RWPE2 (cell line): ENCODE data around the gene RMC1.

ENCODE experiments used
- ATAC-seq: fragments of 200-7000 bp; cut with Tn5 transposase; 3 replicates; pipeline ENCODE4 v1.9.1; 2021; ENCODE audit warnings: low read depth
- DNase-seq: peaks from one replicate; pipeline ENCODE4 v3.0.0-alpha.2; 2020; ENCODE audit warnings: low spot score
- H3K27ac ChIP-seq: fragments of 450-650 bp; 2 replicates; pipeline ENCODE4 v1.5.1; 2017; ENCODE audit warnings: mild to moderate bottlenecking; ENCODE audit not compliant: poor library complexity, severe bottlenecking
- H3K27me3 ChIP-seq: fragments of 250-450 bp; sonication (Bioruptor Pico); 2 replicates; pipeline ENCODE4 v1.5.1; 2021; ENCODE audit warnings: mild to moderate bottlenecking, moderate library complexity; ENCODE audit not compliant: insufficient read depth, poor library complexity, severe bottlenecking
- H3K36me3 ChIP-seq: fragments of 250-450 bp; sonication (Bioruptor Pico); 2 replicates; pipeline ENCODE4 v1.5.1; 2020; ENCODE audit warnings: low read depth, mild to moderate bottlenecking, moderate library complexity
- H3K4me1 ChIP-seq: fragments of 250-450 bp; sonication (Bioruptor Pico); 2 replicates; pipeline ENCODE4 v1.5.1; 2021; ENCODE audit warnings: mild to moderate bottlenecking, moderate library complexity; ENCODE audit not compliant: insufficient read depth, poor library complexity, severe bottlenecking
- H3K4me3 ChIP-seq: fragments of 250-450 bp; sonication (Bioruptor Pico); 2 replicates; pipeline ENCODE4 v1.5.1; 2021; ENCODE audit warnings: mild to moderate bottlenecking, moderate library complexity; ENCODE audit not compliant: severe bottlenecking
- H3K9me3 ChIP-seq: fragments of 250-450 bp; sonication (Bioruptor Pico); 2 replicates; pipeline ENCODE4 v1.5.1; 2021; ENCODE audit warnings: mild to moderate bottlenecking, moderate library complexity; ENCODE audit not compliant: severe bottlenecking
- CTCF ChIP-seq: fragments of 450-650 bp; IDR thresholded peaks from one replicate; pipeline ENCODE4 v1.5.1; 2017; ENCODE audit warnings: mild to moderate bottlenecking, moderate library complexity; ENCODE audit not compliant: poor library complexity, severe bottlenecking

RMC1 gene

GRCh38 chr18:23569299-23570063 lies 66.2 kb downstream of the RMC1 start:
- H3K4me3 ChIP-seq: no peak overlapping the region
- ATAC-seq: no peak
- TF ChIP-seq CTCF: no peak
- H3K36me3 ChIP-seq: peaks cover 96% of the 10 kb centered on the region
- no peak overlapping the region for H3K27ac ChIP-seq
- DNase-seq: no peak
- H3K27me3 ChIP-seq: no peaks in the 10 kb centered on the region
- H3K9me3 ChIP-seq: no peaks in the 10 kb centered on the region
- H3K4me1 ChIP-seq: peaks cover 8% of the 10 kb centered on the region

GRCh38 chr18:23570912-23571504 lies 67.7 kb downstream of the RMC1 start:
- Histone ChIP-seq H3K9me3 (no peaks in the 10 kb centered on the region), H3K27me3 (no peaks in the 10 kb centered on the region), H3K4me3 (no peak overlapping the region), H3K4me1 (peaks cover 14% of the 10 kb centered on the region), H3K36me3 (peaks cover 95% of the 10 kb centered on the region), H3K27ac (no peak overlapping the region)
- no peak for TF ChIP-seq CTCF
- no peak for ATAC-seq
- DNase-seq: no peak

- Histone ChIP-seq H3K4me1 (peaks cover 14% of the 10 kb centered on the region), H3K27ac (no peak overlapping the region), H3K36me3 (peaks cover 90% of the 10 kb centered on the region), H3K27me3 (no peaks in the 10 kb centered on the region), H3K9me3 (no peaks in the 10 kb centered on the region), H3K4me3 (no peak overlapping the region)
- TF ChIP-seq CTCF: no peak
- no peak for ATAC-seq
- DNase-seq: no peak
Measured at GRCh38 chr18:23572012-23572411, 68.7 kb downstream of the RMC1 start.

- Histone ChIP-seq H3K4me1 (peaks cover 14% of the 10 kb centered on the region), H3K36me3 (peaks cover 85% of the 10 kb centered on the region), H3K27me3 (no peaks in the 10 kb centered on the region), H3K9me3 (no peaks in the 10 kb centered on the region), H3K27ac (no peak overlapping the region), H3K4me3 (no peak overlapping the region)
- TF ChIP-seq CTCF: no peak
- no peak for DNase-seq
- ATAC-seq: no peak
Measured at GRCh38 chr18:23572570-23572969, 69.3 kb downstream of the RMC1 start.

GRCh38 chr18:23573020-23573419 lies 69.7 kb downstream of the RMC1 start:
- TF ChIP-seq CTCF: no peak
- Histone ChIP-seq H3K27me3 (no peaks in the 10 kb centered on the region), H3K4me3 (no peak overlapping the region), H3K27ac (no peak overlapping the region), H3K36me3 (peaks cover 80% of the 10 kb centered on the region), H3K4me1 (peaks cover 14% of the 10 kb centered on the region), H3K9me3 (no peaks in the 10 kb centered on the region)
- no peak for DNase-seq
- ATAC-seq: no peak
